GM23338 (cell line): ENCODE results near the gene AGAP1. TPM values are rescaled to one million over a fixed set of nuclear protein-coding genes. Genes with fewer than 3 reads are reported as not detected.

Source experiments
- ATAC-seq: fragments of 200-7000 bp; cut with Tn5 transposase; 3 replicates; pipeline ENCODE4 v1.9.1; 2020
- DNase-seq: peaks from one replicate; pipeline ENCODE4 v3.0.0-alpha.2; 2015; ENCODE audit warnings: low spot score
- H2AFZ ChIP-seq: fragments of 200-600 bp; sonication (generic); 2 replicates; pipeline ENCODE4 v1.8.0; 2016; ENCODE audit warnings: antibody characterized with exemption, mild to moderate bottlenecking, moderate library complexity
- H3F3A ChIP-seq: fragments of 200-600 bp; sonication (generic); replicated peaks from 2 replicates; pipeline ENCODE4 v1.8.0; 2017; ENCODE audit warnings: antibody characterized with exemption, mixed run types, low read depth
- H3K27ac ChIP-seq: fragments of 200-600 bp; sonication (generic); 2 replicates; pipeline ENCODE4 v1.6.1; 2016; ENCODE audit warnings: low read depth
- H3K27me3 ChIP-seq: fragments of 200-600 bp; sonication (generic); 2 replicates; pipeline ENCODE4 v1.8.0; 2016; ENCODE audit warnings: mild to moderate bottlenecking, mixed run types, moderate library complexity; ENCODE audit not compliant: insufficient read depth
- H3K36me3 ChIP-seq: fragments of 200-600 bp; sonication (generic); 2 replicates; pipeline ENCODE4 v1.8.0; 2016; ENCODE audit warnings: mild to moderate bottlenecking; ENCODE audit not compliant: insufficient read depth
- H3K4me1 ChIP-seq: fragments of 200-600 bp; sonication (generic); 2 replicates; pipeline ENCODE4 v1.8.0; 2016; ENCODE audit warnings: mild to moderate bottlenecking, moderate library complexity; ENCODE audit not compliant: insufficient read depth
- H3K4me2 ChIP-seq: fragments of 200-600 bp; sonication (generic); 2 replicates; pipeline ENCODE4 v1.7.1; 2017; ENCODE audit warnings: mixed run types
- H3K4me3 ChIP-seq: fragments of 200-600 bp; sonication (generic); 2 replicates; pipeline ENCODE4 v1.6.1; 2016; ENCODE audit warnings: mixed run types
- H3K79me2 ChIP-seq: fragments of 200-600 bp; sonication (generic); replicated peaks from 2 replicates; pipeline ENCODE4 v1.8.0; 2017; ENCODE audit warnings: mild to moderate bottlenecking; ENCODE audit not compliant: insufficient read depth
- H3K9me2 ChIP-seq: fragments of 200-600 bp; sonication (generic); 2 replicates; pipeline ENCODE4 v1.8.0; 2017; ENCODE audit not compliant: insufficient read depth
- H4K20me1 ChIP-seq: fragments of 200-600 bp; sonication (generic); replicated peaks from 2 replicates; pipeline ENCODE4 v1.8.0; 2017; ENCODE audit warnings: mild to moderate bottlenecking; ENCODE audit not compliant: insufficient read depth
- H3K27ac Mint-ChIP-seq: 2 replicates; pipeline ENCODE4 v1.8.0; 2020; ENCODE audit warnings: inconsistent platforms, mild to moderate bottlenecking, moderate library complexity, mixed read lengths
- H3K27me3 Mint-ChIP-seq: 3 replicates; pipeline ENCODE4 v1.8.0; 2022; ENCODE audit warnings: low read depth, mild to moderate bottlenecking, moderate library complexity, mixed read lengths, inconsistent platforms; ENCODE audit not compliant: insufficient read depth, poor library complexity
- H3K36me3 Mint-ChIP-seq: 3 replicates; pipeline ENCODE4 v1.8.0; 2021; ENCODE audit warnings: low read depth, mild to moderate bottlenecking, inconsistent platforms, moderate library complexity, mixed read lengths
- H3K4me1 Mint-ChIP-seq: 3 replicates; pipeline ENCODE4 v1.8.0; 2020; ENCODE audit warnings: mild to moderate bottlenecking, inconsistent platforms, mixed read lengths
- H3K4me3 Mint-ChIP-seq: 3 replicates; pipeline ENCODE4 v1.8.0; 2021; ENCODE audit warnings: moderate library complexity, mild to moderate bottlenecking, inconsistent platforms, mixed read lengths
- H3K9me3 Mint-ChIP-seq: 3 replicates; pipeline ENCODE4 v1.8.0; 2020; ENCODE audit warnings: moderate library complexity, mild to moderate bottlenecking, inconsistent platforms, mixed read lengths
- ETS1 ChIP-seq: IDR thresholded peaks from 2 replicates; pipeline ENCODE4 v1.6.1; 2016; ENCODE audit warnings: antibody characterized with exemption
- EZH2 ChIP-seq: fragments of 200-600 bp; sonication (generic); IDR thresholded peaks from one replicate; pipeline ENCODE4 v1.8.0; 2017; ENCODE audit warnings: antibody characterized with exemption, mild to moderate bottlenecking, low read depth; ENCODE audit not compliant: unreplicated experiment
- EZH2phosphoT487 ChIP-seq: fragments of 200-600 bp; sonication (generic); IDR thresholded peaks from one replicate; pipeline ENCODE4 v1.8.1; 2018; ENCODE audit warnings: antibody characterized with exemption; ENCODE audit not compliant: unreplicated experiment
- JUNB ChIP-seq: IDR thresholded peaks from one replicate; pipeline ENCODE4 v1.6.1; 2016; ENCODE audit warnings: antibody characterized with exemption; ENCODE audit not compliant: unreplicated experiment
- NANOG ChIP-seq: IDR thresholded peaks from 2 replicates; pipeline ENCODE4 v1.6.1; 2016; ENCODE audit warnings: antibody characterized with exemption, borderline replicate concordance
- POLR2AphosphoS5 ChIP-seq: IDR thresholded peaks from 2 replicates; pipeline ENCODE4 v1.6.1; 2016; ENCODE audit warnings: antibody characterized with exemption, low read depth
- STAT1 ChIP-seq: IDR thresholded peaks from one replicate; pipeline ENCODE4 v1.6.1; 2016; ENCODE audit warnings: antibody characterized with exemption; ENCODE audit not compliant: unreplicated experiment
- ZNF114 ChIP-seq: fragments of 250-450 bp; sonication (Bioruptor Pico); IDR thresholded peaks from 2 replicates; pipeline ENCODE4 v1.5.0; 2020; ENCODE audit warnings: mild to moderate bottlenecking, moderate library complexity
- ZNF462 ChIP-seq: fragments of 250-450 bp; sonication (Bioruptor Pico); IDR thresholded peaks from 2 replicates; pipeline ENCODE4 v1.5.0; 2020; ENCODE audit warnings: mild to moderate bottlenecking, moderate library complexity
- polyA plus RNA-seq: library from polyadenylated mRNA; unstranded; fragments of >200 nt; fragmentation: Nextera tagmentation; extraction: Ambion mirVana; gene quantifications from 2 replicates; pipeline ENCODE4 v1.2.1, GENCODE V29; 2016
- total RNA-seq: library from RNA; depleted of rRNA; stranded (reverse); fragments of >200 nt; shearing (Covaris generic); gene quantifications from 2 replicates; pipeline ENCODE4 v1.2.3, GENCODE V29; 2014

Gene AGAP1
- total and polyA plus RNA-seq, 2 experiments from 2014 or later: 13.3 to 27.9 TPM

- no peak overlapping the region for H3K4me3 Mint-ChIP-seq
- H3K27me3 Mint-ChIP-seq: peaks cover 6% of the 10 kb centered on the region
- Histone ChIP-seq H3K4me3 (no peak overlapping the region), H3K79me2 (peaks cover 57% of the 10 kb centered on the region), H3K4me2 (no peak overlapping the region), H3K36me3 (no peaks in the 10 kb centered on the region), H3K27ac (no peak overlapping the region), H3K4me1 (peaks cover 3% of the 10 kb centered on the region; the same call in 1 of the 2 replicates), H3F3A (no peaks in the 10 kb centered on the region), H4K20me1 (peaks cover 8% of the 10 kb centered on the region), H3K9me2 (no peaks in the 10 kb centered on the region), H2AFZ (no peak overlapping the region), H3K27me3 (no peaks in the 10 kb centered on the region)
- H3K4me1 Mint-ChIP-seq: peaks cover 26% of the 10 kb centered on the region
- no peaks in the 10 kb centered on the region for H3K9me3 Mint-ChIP-seq
- TF ChIP-seq ZNF462 (CRISPR knock-in tag): no peak
- TF ChIP-seq NANOG: no peak
- TF ChIP-seq EZH2phosphoT487: no peak
- TF ChIP-seq JUNB: no peak
- TF ChIP-seq ZNF114: no peak
- no peak for TF ChIP-seq ETS1
- no peak for TF ChIP-seq POLR2AphosphoS5
- no peak for TF ChIP-seq STAT1
- no peak for TF ChIP-seq EZH2
- DNase-seq (no peak), ATAC-seq (no peak)
- no peaks in the 10 kb centered on the region for H3K36me3 Mint-ChIP-seq
- no peak overlapping the region for H3K27ac Mint-ChIP-seq
These were observed 98.6 kb downstream of the AGAP1 start for GRCh38 chr2:235592430-235592829.
